ENCODE results near the gene MSI1. TPM values are rescaled to one million over a fixed set of nuclear protein-coding genes. Genes with fewer than 3 reads are reported as not detected.
A peak's percentile ranks its signal among the peaks of the same experiment; 100 is the strongest.
"Not testable (repeated sequence)": the region's sequence is repeated elsewhere in the genome, so short reads cannot be mapped to it uniquely, and the experiment has no call there.

MSI1 gene
- total RNA-seq, 2 donors from 2014 or later = 0.66 to 1.3 TPM

GRCh38 chr12:120342175-120343038 is 26.6 kb downstream of the MSI1 start:
- Histone ChIP-seq H3K27me3 (no peaks in the 10 kb centered on the region), H3K4me3 (no peak overlapping the region), H3K27ac (no peak overlapping the region), H3K9me3 (no peaks in the 10 kb centered on the region), H3K4me1 (peaks cover 7% of the 10 kb centered on the region), H3K36me3 (replicated peaks in 1 of 2; ENCODE audit: insufficient read depth in 1 of 2, low read depth in 2 of 2) (no peaks in the 10 kb centered on the region)
- TF ChIP-seq POLR2A (IDR thresholded peaks at IDR 0.05) (no peak), CTCF (IDR thresholded peaks at IDR 0.05) (no peak)
- WGBS, 2 donors = 61 to 70% methylated on average over 24 to 29 of the region's 30 CpGs
- ATAC-seq (no peak), DNase-seq (no peak)
- intact Hi-C loops (cut with DNase I) = loop anchor here (5.0 kb wide), 1 partner anchor 90 kb away; no protein-coding TSS in a partner anchor

- TF ChIP-seq POLR2A (IDR thresholded peaks at IDR 0.05) (no peak), CTCF (IDR thresholded peaks at IDR 0.05) (no peak)
- H3K4me3 ChIP-seq = no peak overlapping the region
- H3K4me1 ChIP-seq = no peaks in the 10 kb centered on the region
- WGBS, 2 donors = 90 to 96% methylated on average over 4 of the region's 4 CpGs
- H3K36me3 ChIP-seq (replicated peaks in 1 of 2; ENCODE audit: insufficient read depth in 1 of 2, low read depth in 2 of 2) = no peaks in the 10 kb centered on the region
- H3K27me3 ChIP-seq = no peaks in the 10 kb centered on the region
- no peak for DNase-seq
- no peak for ATAC-seq
- no peak overlapping the region for H3K27ac ChIP-seq
- intact Hi-C loops (cut with DNase I) = no loop called here
- H3K9me3 ChIP-seq = no peaks in the 10 kb centered on the region
These were observed 29.7 kb downstream of the MSI1 start for GRCh38 chr12:120339256-120339655.

- Histone ChIP-seq H3K27ac (no peak overlapping the region), H3K27me3 (no peaks in the 10 kb centered on the region), H3K4me1 (peaks cover 11% of the 10 kb centered on the region), H3K4me3 (no peak overlapping the region), H3K36me3 (replicated peaks in 1 of 2; ENCODE audit: insufficient read depth in 1 of 2, low read depth in 2 of 2) (no peaks in the 10 kb centered on the region), H3K9me3 (no peaks in the 10 kb centered on the region)
- no peak for TF ChIP-seq CTCF (IDR thresholded peaks at IDR 0.05)
- no peak for TF ChIP-seq POLR2A (IDR thresholded peaks at IDR 0.05)
- intact Hi-C loops (cut with DNase I) = no loop called here
- 89 to 93% methylated on average over 2 of the region's 2 CpGs for WGBS, 2 donors
- DNase-seq (no peak), ATAC-seq (no peak)
These were observed 31.2 kb downstream of the MSI1 start for GRCh38 chr12:120337730-120338129.

- peaks cover 25% of the 10 kb centered on the region for H3K4me1 ChIP-seq
- 95 to 96% methylated on average over 2 of the region's 2 CpGs for WGBS, 2 donors
- ATAC-seq; H3K36me3 ChIP-seq (replicated peaks in 1 of 2; ENCODE audit: insufficient read depth in 1 of 2, low read depth in 2 of 2); DNase-seq; H3K9me3 ChIP-seq; H3K27ac ChIP-seq; H3K27me3 ChIP-seq; intact Hi-C loops (cut with DNase I); H3K4me3 ChIP-seq: not testable (repeated sequence)
These were observed 32.6 kb downstream of the MSI1 start for GRCh38 chr12:120336392-120336791.

GRCh38 chr12:120335447-120335846 is 33.5 kb downstream of the MSI1 start:
- H3K4me3 ChIP-seq; H3K9me3 ChIP-seq; H3K36me3 ChIP-seq (replicated peaks in 1 of 2; ENCODE audit: insufficient read depth in 1 of 2, low read depth in 2 of 2); H3K27me3 ChIP-seq; intact Hi-C loops (cut with DNase I); ATAC-seq: not testable (repeated sequence)
- Histone ChIP-seq H3K27ac (peak overlapping the region in 1 of 4 donors; percentile 15), H3K4me1 (peaks cover 33% of the 10 kb centered on the region)
- WGBS, 2 donors = 9 to 19% methylated on average over 11 to 12 of the region's 12 CpGs
- TF ChIP-seq CTCF (IDR thresholded peaks at IDR 0.05) = peak; percentile 45 to 83 (median 78)
- peak; percentile 86 to 93 (median 88) for DNase-seq

Data from body of pancreas (tissue), 4 donors.